Measurements from ENCODE around the gene ADI1.

DNA sequence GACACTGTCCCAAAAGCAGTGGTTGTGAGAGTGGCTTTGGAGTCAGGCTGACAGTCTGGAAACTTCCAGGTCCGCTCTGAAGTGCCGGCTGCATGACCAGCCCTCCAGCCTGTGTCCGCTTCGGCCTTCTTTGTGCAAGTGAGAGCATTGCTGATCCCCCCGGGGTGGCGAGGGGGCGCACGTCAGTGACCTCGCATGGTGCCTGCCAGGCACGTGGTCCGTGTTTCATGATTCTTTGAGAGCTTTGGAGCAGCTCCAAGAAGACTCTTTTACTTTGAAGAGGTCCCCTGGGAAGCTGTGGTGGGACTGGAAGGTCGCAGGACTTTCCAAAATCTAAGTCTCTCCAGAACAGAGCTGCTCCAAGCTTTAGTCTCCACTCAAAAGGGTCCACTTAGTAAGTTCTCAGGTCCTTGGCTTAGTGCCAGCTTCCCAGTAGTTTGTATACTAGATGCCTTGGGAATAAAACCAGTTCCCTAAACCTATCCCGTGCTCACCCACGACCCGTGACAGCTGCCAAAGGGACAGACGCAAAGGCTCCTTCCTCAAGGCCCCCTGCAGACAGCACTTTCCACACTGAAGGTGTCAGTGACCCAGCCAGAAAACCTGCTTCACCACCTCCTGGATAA is 68.8 kb downstream of the ADI1 start:
- TF ChIP-seq, protein P1, sequence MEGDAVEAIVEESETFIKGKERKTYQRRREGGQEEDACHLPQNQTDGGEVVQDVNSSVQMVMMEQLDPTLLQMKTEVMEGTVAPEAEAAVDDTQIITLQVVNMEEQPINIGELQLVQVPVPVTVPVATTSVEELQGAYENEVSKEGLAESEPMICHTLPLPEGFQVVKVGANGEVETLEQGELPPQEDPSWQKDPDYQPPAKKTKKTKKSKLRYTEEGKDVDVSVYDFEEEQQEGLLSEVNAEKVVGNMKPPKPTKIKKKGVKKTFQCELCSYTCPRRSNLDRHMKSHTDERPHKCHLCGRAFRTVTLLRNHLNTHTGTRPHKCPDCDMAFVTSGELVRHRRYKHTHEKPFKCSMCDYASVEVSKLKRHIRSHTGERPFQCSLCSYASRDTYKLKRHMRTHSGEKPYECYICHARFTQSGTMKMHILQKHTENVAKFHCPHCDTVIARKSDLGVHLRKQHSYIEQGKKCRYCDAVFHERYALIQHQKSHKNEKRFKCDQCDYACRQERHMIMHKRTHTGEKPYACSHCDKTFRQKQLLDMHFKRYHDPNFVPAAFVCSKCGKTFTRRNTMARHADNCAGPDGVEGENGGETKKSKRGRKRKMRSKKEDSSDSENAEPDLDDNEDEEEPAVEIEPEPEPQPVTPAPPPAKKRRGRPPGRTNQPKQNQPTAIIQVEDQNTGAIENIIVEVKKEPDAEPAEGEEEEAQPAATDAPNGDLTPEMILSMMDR (IDR thresholded peaks at IDR 0.05; ENCODE audit: poor library complexity) = no peak
- TF ChIP-seq EZH2phosphoT487 (IDR thresholded peaks at IDR 0.05; ENCODE audit: low read depth, severe bottlenecking, unreplicated experiment) = no peak
